NCI-H146 (cell line): ENCODE results near the gene MCC.

ENCODE experiments used
- DNase-seq: peaks from one replicate; lab custom pipeline; 2025; lab: John Stamatoyannopoulos, UW

The MCC gene

GRCh38 chr5:113147101-113147508 is 341.1 kb downstream of the MCC start:
- DNase-seq, result no peak

- no peak for DNase-seq
These were observed 342.4 kb downstream of the MCC start for GRCh38 chr5:113145757-113146387.

- DNase-seq, result no peak
These were observed 346.1 kb downstream of the MCC start for GRCh38 chr5:113142186-113142585.

- DNase-seq, result no peak
These were observed 347.2 kb downstream of the MCC start for GRCh38 chr5:113140837-113141671.

GRCh38 chr5:113133211-113133975 is 354.9 kb downstream of the MCC start:
- no peak for DNase-seq

- no peak for DNase-seq
These were observed 355.7 kb downstream of the MCC start for GRCh38 chr5:113132564-113132963.

GRCh38 chr5:113128641-113129330 is 359.5 kb downstream of the MCC start:
- DNase-seq, result no peak

- DNase-seq, result no peak
These were observed 360.2 kb downstream of the MCC start for GRCh38 chr5:113128082-113128481.

- no peak for DNase-seq
These were observed 361.2 kb downstream of the MCC start for GRCh38 chr5:113127021-113127420.

GRCh38 chr5:113125371-113125770 is 362.9 kb downstream of the MCC start:
- DNase-seq, result no peak

GRCh38 chr5:113124914-113125313 is 363.3 kb downstream of the MCC start:
- DNase-seq, result no peak

- DNase-seq, result no peak
These were observed 364.0 kb downstream of the MCC start for GRCh38 chr5:113124265-113124664.

- no peak for DNase-seq
These were observed 364.6 kb downstream of the MCC start for GRCh38 chr5:113123618-113124017.

- no peak for DNase-seq
These were observed 366.2 kb downstream of the MCC start for GRCh38 chr5:113122053-113122452.

GRCh38 chr5:113119246-113119924 is 368.9 kb downstream of the MCC start:
- no peak for DNase-seq

- DNase-seq, result peak; percentile 15
These were observed 369.5 kb downstream of the MCC start for GRCh38 chr5:113118765-113119164.

GRCh38 chr5:113118298-113118697 is 370.0 kb downstream of the MCC start:
- peak; percentile 49 for DNase-seq

GRCh38 chr5:113117543-113118115 is 370.6 kb downstream of the MCC start:
- peak; percentile 34 for DNase-seq

GRCh38 chr5:113115956-113116355 is 372.3 kb downstream of the MCC start:
- DNase-seq, result no peak

GRCh38 chr5:113115061-113115460 is 373.2 kb downstream of the MCC start:
- DNase-seq, result no peak

- DNase-seq, result no peak
These were observed 373.7 kb downstream of the MCC start for GRCh38 chr5:113114559-113114958.
